GM19239 (cell line): ENCODE data around the gene MIEF1.

Experiments
- DNase-seq: peaks from one replicate; pipeline ENCODE4 v3.0.0; 2011; ENCODE audit warnings: low spot score; ENCODE audit not compliant: insufficient read length
- FAIRE-seq: peaks from 2 replicates; lab custom pipeline; 2011; peaks lifted over from hg19 to GRCh38; lab: Jason Lieb, UNC

Gene MIEF1

GRCh38 chr22:39502109-39502788 is at the start of gene MIEF1:
Gene MIEF1, plus strand, starts transcription at chr22:39502290. Its CDS starts 9,005 bp downstream, at chr22:39511295.
- peak; percentile 99 for FAIRE-seq
- DNase-seq, result peak; percentile 98

- no peak for FAIRE-seq
- DNase-seq, result no peak
These were observed 49.4 kb upstream of the MIEF1 start for GRCh38 chr22:39452740-39453040.

- DNase-seq (no peak), FAIRE-seq (no peak)
These were observed 48.2 kb upstream of the MIEF1 start for GRCh38 chr22:39453765-39454378.

- DNase-seq, result no peak
- FAIRE-seq, result no peak
These were observed 47.7 kb upstream of the MIEF1 start for GRCh38 chr22:39454385-39454871.

GRCh38 chr22:39456522-39457197 is 45.4 kb upstream of the MIEF1 start, which contains the start of gene MGAT3:
Gene MGAT3, plus strand, starts transcription at chr22:39457012. Its CDS starts 30,336 bp downstream, at chr22:39487348.
- FAIRE-seq, result peak; percentile 58
- no peak for DNase-seq

GRCh38 chr22:39457198-39457555 is 44.9 kb upstream of the MIEF1 start:
- FAIRE-seq (no peak), DNase-seq (no peak)

GRCh38 chr22:39457556-39458443 is 44.3 kb upstream of the MIEF1 start:
- no peak for DNase-seq
- no peak for FAIRE-seq

GRCh38 chr22:39458444-39459083 is 43.5 kb upstream of the MIEF1 start:
- DNase-seq, result no peak
- peak; percentile 88 for FAIRE-seq

- DNase-seq (no peak), FAIRE-seq (no peak)
These were observed 42.4 kb upstream of the MIEF1 start for GRCh38 chr22:39459681-39460080.

- FAIRE-seq (peak; percentile 85), DNase-seq (no peak)
These were observed 39.5 kb upstream of the MIEF1 start for GRCh38 chr22:39462443-39463221.

GRCh38 chr22:39463277-39463676 is 38.8 kb upstream of the MIEF1 start:
- DNase-seq (no peak), FAIRE-seq (no peak)

GRCh38 chr22:39463931-39464390 is 38.1 kb upstream of the MIEF1 start:
- FAIRE-seq (no peak), DNase-seq (no peak)

GRCh38 chr22:39466228-39467006 is 35.7 kb upstream of the MIEF1 start:
- FAIRE-seq, result peak; percentile 76

GRCh38 chr22:39467390-39467895 is 34.6 kb upstream of the MIEF1 start:
- FAIRE-seq (peak; percentile 14), DNase-seq (no peak)

More at GRCh38 chr22:39466228-39467006, 35.7 kb upstream of the MIEF1 start:
- no peak for DNase-seq

GRCh38 chr22:39468487-39469325 is 33.4 kb upstream of the MIEF1 start:
- no peak for FAIRE-seq
- no peak for DNase-seq

GRCh38 chr22:39469326-39469680 is 32.8 kb upstream of the MIEF1 start:
- FAIRE-seq, result no peak
- no peak for DNase-seq
